Mesenchymal stem cell (in vitro differentiated cells and primary cell): ENCODE data around the gene HOMER3.

Source experiments
- DNase-seq: peaks from one replicate; pipeline ENCODE4 v3.0.0-alpha.2; 2013
- H2AFZ ChIP-seq: one replicate; pipeline ENCODE4 v1.6.1; 2013; ENCODE audit warnings: low read depth, mild to moderate bottlenecking, control low read depth, inconsistent platforms, low read length, moderate library complexity
- H2AK5ac ChIP-seq: 2 replicates; pipeline ENCODE4 v1.6.1; 2013; ENCODE audit warnings: low read length, moderate library complexity, mild to moderate bottlenecking, inconsistent platforms; ENCODE audit not compliant: severe bottlenecking
- H2BK120ac ChIP-seq: one replicate; pipeline ENCODE4 v1.6.1; 2013; ENCODE audit warnings: low read depth, mild to moderate bottlenecking, inconsistent platforms, low read length, moderate library complexity
- H2BK12ac ChIP-seq, 2 experiments: one replicate each; pipeline ENCODE4 v1.6.1; 2013; ENCODE audit warnings: inconsistent platforms in 2 of 2, low read length in 2 of 2, mild to moderate bottlenecking in 2 of 2, moderate library complexity in 2 of 2, control low read depth in 1 of 2
- H2BK15ac ChIP-seq: one replicate; pipeline ENCODE4 v1.6.1; 2013; ENCODE audit warnings: mild to moderate bottlenecking, low read depth, inconsistent platforms; ENCODE audit not compliant: poor library complexity, severe bottlenecking
- H2BK5ac ChIP-seq: 2 replicates; pipeline ENCODE4 v1.6.1; 2013; ENCODE audit warnings: low read depth, mild to moderate bottlenecking, low read length, control low read depth, inconsistent platforms; ENCODE audit not compliant: poor library complexity, severe bottlenecking
- H3K14ac ChIP-seq, 2 experiments: one replicate each; pipeline ENCODE4 v1.6.1; 2013; ENCODE audit warnings: inconsistent platforms in 2 of 2, low read length in 2 of 2, control low read depth in 1 of 2, mild to moderate bottlenecking in 1 of 2, moderate library complexity in 1 of 2
- H3K18ac ChIP-seq, 2 experiments: one replicate each; pipeline ENCODE4 v1.6.1; 2013; ENCODE audit warnings: inconsistent platforms in 2 of 2, low read length in 2 of 2, control low read depth in 1 of 2, low read depth in 1 of 2, mild to moderate bottlenecking in 1 of 2
- H3K23ac ChIP-seq, 2 experiments: one replicate each; pipeline ENCODE4 v1.6.1; 2013; ENCODE audit warnings: inconsistent platforms in 2 of 2, low read length in 2 of 2, mild to moderate bottlenecking in 2 of 2, moderate library complexity in 2 of 2, control low read depth in 1 of 2
- H3K27ac ChIP-seq: 2 replicates; pipeline ENCODE4 v1.5.1; 2013; ENCODE audit warnings: mild to moderate bottlenecking, moderate library complexity, low read length, control low read depth, inconsistent platforms; ENCODE audit not compliant: poor library complexity, severe bottlenecking
- H3K27me3 ChIP-seq, 2 experiments: 2 replicates each; pipeline versions ENCODE4 v1.6.1 to v1.7.0; 2013; ENCODE audit warnings: low read length in 2 of 2, mild to moderate bottlenecking in 2 of 2, moderate library complexity in 2 of 2, control low read depth in 1 of 2, inconsistent platforms in 1 of 2; ENCODE audit not compliant: control insufficient read depth in 1 of 2, insufficient read depth in 1 of 2
- H3K36me3 ChIP-seq, 2 experiments: 2 replicates each; pipeline versions ENCODE4 v1.6.1 to v1.7.0; 2013; ENCODE audit warnings: low read length in 2 of 2, control low read depth in 1 of 2, inconsistent platforms in 1 of 2, low read depth in 1 of 2, mild to moderate bottlenecking in 1 of 2; ENCODE audit not compliant: insufficient read depth in 2 of 2, control insufficient read depth in 1 of 2
- H3K4ac ChIP-seq, 2 experiments: one replicate each; pipeline ENCODE4 v1.6.1; 2013; ENCODE audit warnings: inconsistent platforms in 2 of 2, low read length in 2 of 2, mild to moderate bottlenecking in 2 of 2, moderate library complexity in 2 of 2, control low read depth in 1 of 2, low read depth in 1 of 2
- H3K4me1 ChIP-seq: 2 replicates; pipeline ENCODE4 v1.6.1; 2013; ENCODE audit warnings: low read depth, low read length, control low read depth; ENCODE audit not compliant: control insufficient read depth, insufficient read depth
- H3K4me2 ChIP-seq: 2 replicates; pipeline ENCODE4 v1.6.1; 2013; ENCODE audit warnings: low read length, mild to moderate bottlenecking, inconsistent platforms; ENCODE audit not compliant: poor library complexity, severe bottlenecking
- H3K4me3 ChIP-seq, 2 experiments: 2 replicates each; pipeline versions ENCODE4 v1.5.1 to v1.7.0; 2013; ENCODE audit warnings: low read length in 2 of 2, mild to moderate bottlenecking in 2 of 2, control low read depth in 1 of 2, low read depth in 1 of 2; ENCODE audit not compliant: insufficient read depth in 1 of 2
- H3K79me1 ChIP-seq: replicated peaks from 2 replicates; pipeline ENCODE4 v1.6.1; 2013; ENCODE audit warnings: mild to moderate bottlenecking, control low read depth, low read length, inconsistent platforms; ENCODE audit not compliant: poor library complexity, severe bottlenecking
- H3K9ac ChIP-seq: 2 replicates; pipeline ENCODE4 v1.7.0; 2013; ENCODE audit warnings: mild to moderate bottlenecking, low read length, moderate library complexity
- H3K9me3 ChIP-seq: 2 replicates; pipeline ENCODE4 v1.7.0; 2013; ENCODE audit warnings: mild to moderate bottlenecking, low read length; ENCODE audit not compliant: control insufficient read depth
- H4K8ac ChIP-seq: one replicate; pipeline ENCODE4 v1.6.1; 2013; ENCODE audit warnings: inconsistent platforms, mild to moderate bottlenecking, low read length, moderate library complexity
- H4K91ac ChIP-seq: one replicate; pipeline ENCODE4 v1.6.1; 2013; ENCODE audit warnings: mild to moderate bottlenecking, low read length, inconsistent platforms
- WGBS: methylation state at CpG from one replicate; pipeline ENCODE4 v1.1.7; 2013; ENCODE audit warnings: mixed read lengths; 5-methylcytosine and 5-hydroxymethylcytosine counted together

HOMER3 gene

GRCh38 chr19:18889949-18890745 lies 50.9 kb downstream of the HOMER3 start:
- H3K4me3 ChIP-seq = no peak overlapping the region
- no peak overlapping the region for H4K91ac ChIP-seq
- H2BK15ac ChIP-seq = no peak overlapping the region
- H2BK5ac ChIP-seq = no peak overlapping the region
- H3K4me2 ChIP-seq = no peak overlapping the region
- H4K8ac ChIP-seq = no peak overlapping the region
- no peak overlapping the region for H3K23ac ChIP-seq
- no peak overlapping the region for H3K18ac ChIP-seq
- no peak overlapping the region for H2BK12ac ChIP-seq
- no peak overlapping the region for H3K27ac ChIP-seq
- H3K4me1 ChIP-seq = peaks cover 6% of the 10 kb centered on the region
- H3K79me1 ChIP-seq = no peaks in the 10 kb centered on the region
- WGBS = 82% methylated on average over 10 of the region's 10 CpGs
- no peak overlapping the region for H2BK120ac ChIP-seq
- H3K27me3 ChIP-seq = peaks cover 25 to 26% of the 10 kb centered on the region in 2 experiments
- no peaks in the 10 kb centered on the region for H3K9me3 ChIP-seq
- DNase-seq = no peak
- H3K36me3 ChIP-seq = no peaks in the 10 kb centered on the region
- H3K4ac ChIP-seq = no peak overlapping the region
- no peak overlapping the region for H3K14ac ChIP-seq
- no peak overlapping the region for H2AFZ ChIP-seq
- H2AK5ac ChIP-seq = no peak overlapping the region
- H3K9ac ChIP-seq = no peak overlapping the region

- Histone ChIP-seq H3K4me2 (no peak overlapping the region), H3K4me3 (no peak overlapping the region), H3K36me3 (peaks cover 0 to 6% of the 10 kb centered on the region in 2 experiments), H3K4me1 (peaks cover 3% of the 10 kb centered on the region), H3K79me1 (no peaks in the 10 kb centered on the region), H4K8ac (no peak overlapping the region), H4K91ac (no peak overlapping the region), H3K9ac (no peak overlapping the region), H2AK5ac (no peak overlapping the region), H3K9me3 (no peaks in the 10 kb centered on the region), H3K27ac (no peak overlapping the region), H3K27me3 (peaks cover 7 to 11% of the 10 kb centered on the region in 2 experiments), H3K14ac (no peak overlapping the region), H2AFZ (no peak overlapping the region), H3K4ac (no peak overlapping the region), H3K23ac (no peak overlapping the region), H3K18ac (no peak overlapping the region), H2BK5ac (no peak overlapping the region), H2BK15ac (no peak overlapping the region), H2BK120ac (no peak overlapping the region), H2BK12ac (no peak overlapping the region)
- no peak for DNase-seq
- WGBS = 81% methylated on average over 4 of the region's 4 CpGs
These were observed 54.0 kb downstream of the HOMER3 start for GRCh38 chr19:18886972-18887371.

- peaks cover 3% of the 10 kb centered on the region for H3K4me1 ChIP-seq
- H2BK12ac ChIP-seq = no peak overlapping the region
- no peak overlapping the region for H3K4me3 ChIP-seq
- H4K91ac ChIP-seq = no peak overlapping the region
- H4K8ac ChIP-seq = no peak overlapping the region
- H3K27ac ChIP-seq = no peak overlapping the region
- no peaks in the 10 kb centered on the region for H3K9me3 ChIP-seq
- peaks cover 0 to 11% of the 10 kb centered on the region in 2 experiments for H3K36me3 ChIP-seq
- peaks cover 0 to 4% of the 10 kb centered on the region in 2 experiments for H3K27me3 ChIP-seq
- H2BK15ac ChIP-seq = no peak overlapping the region
- H2AFZ ChIP-seq = no peak overlapping the region
- no peak overlapping the region for H3K4ac ChIP-seq
- no peak overlapping the region for H3K18ac ChIP-seq
- no peak overlapping the region for H3K23ac ChIP-seq
- H3K9ac ChIP-seq = no peak overlapping the region
- H3K79me1 ChIP-seq = no peaks in the 10 kb centered on the region
- H2BK5ac ChIP-seq = no peak overlapping the region
- no peak overlapping the region for H3K14ac ChIP-seq
- no peak for DNase-seq
- H2AK5ac ChIP-seq = no peak overlapping the region
- H3K4me2 ChIP-seq = no peak overlapping the region
- H2BK120ac ChIP-seq = no peak overlapping the region
- 92% methylated on average over 29 of the region's 30 CpGs for WGBS
These were observed 57.3 kb downstream of the HOMER3 start for GRCh38 chr19:18883526-18884304.

GRCh38 chr19:18881491-18881890 lies 59.5 kb downstream of the HOMER3 start:
- H3K23ac ChIP-seq = no peak overlapping the region
- H3K27me3 ChIP-seq = peaks cover 0 to 4% of the 10 kb centered on the region in 2 experiments
- H3K79me1 ChIP-seq = no peaks in the 10 kb centered on the region
- H3K18ac ChIP-seq = no peak overlapping the region
- WGBS = 89% methylated on average over 7 of the region's 7 CpGs
- DNase-seq = no peak
- H3K4me1 ChIP-seq = peaks cover 3% of the 10 kb centered on the region
- H3K9me3 ChIP-seq = peaks cover 6% of the 10 kb centered on the region
- no peak overlapping the region for H2BK12ac ChIP-seq
- H4K91ac ChIP-seq = no peak overlapping the region
- H2BK120ac ChIP-seq = no peak overlapping the region
- no peak overlapping the region for H2AFZ ChIP-seq
- H3K4me2 ChIP-seq = no peak overlapping the region
- no peak overlapping the region for H3K27ac ChIP-seq
- H4K8ac ChIP-seq = no peak overlapping the region
- H2BK15ac ChIP-seq = no peak overlapping the region
- no peak overlapping the region for H3K9ac ChIP-seq
- no peak overlapping the region for H3K14ac ChIP-seq
- no peak overlapping the region for H2BK5ac ChIP-seq
- no peak overlapping the region for H2AK5ac ChIP-seq
- H3K4me3 ChIP-seq = no peak overlapping the region
- H3K36me3 ChIP-seq = peaks cover 7 to 28% of the 10 kb centered on the region in 2 experiments
- no peak overlapping the region for H3K4ac ChIP-seq
